GM19023 (cell line): ENCODE results near the gene GGCT.
"Not testable (repeated sequence)": the region's sequence is repeated elsewhere in the genome, so short reads cannot be mapped to it uniquely, and the experiment has no call there.

Experiments
- ATAC-seq: cut with Tn5 transposase; IDR thresholded peaks from one replicate; pipeline ENCODE4 v1.9.1; 2021; ENCODE audit warnings: mild to moderate bottlenecking, moderate library complexity; ENCODE audit not compliant: unreplicated experiment

GGCT gene

DNA sequence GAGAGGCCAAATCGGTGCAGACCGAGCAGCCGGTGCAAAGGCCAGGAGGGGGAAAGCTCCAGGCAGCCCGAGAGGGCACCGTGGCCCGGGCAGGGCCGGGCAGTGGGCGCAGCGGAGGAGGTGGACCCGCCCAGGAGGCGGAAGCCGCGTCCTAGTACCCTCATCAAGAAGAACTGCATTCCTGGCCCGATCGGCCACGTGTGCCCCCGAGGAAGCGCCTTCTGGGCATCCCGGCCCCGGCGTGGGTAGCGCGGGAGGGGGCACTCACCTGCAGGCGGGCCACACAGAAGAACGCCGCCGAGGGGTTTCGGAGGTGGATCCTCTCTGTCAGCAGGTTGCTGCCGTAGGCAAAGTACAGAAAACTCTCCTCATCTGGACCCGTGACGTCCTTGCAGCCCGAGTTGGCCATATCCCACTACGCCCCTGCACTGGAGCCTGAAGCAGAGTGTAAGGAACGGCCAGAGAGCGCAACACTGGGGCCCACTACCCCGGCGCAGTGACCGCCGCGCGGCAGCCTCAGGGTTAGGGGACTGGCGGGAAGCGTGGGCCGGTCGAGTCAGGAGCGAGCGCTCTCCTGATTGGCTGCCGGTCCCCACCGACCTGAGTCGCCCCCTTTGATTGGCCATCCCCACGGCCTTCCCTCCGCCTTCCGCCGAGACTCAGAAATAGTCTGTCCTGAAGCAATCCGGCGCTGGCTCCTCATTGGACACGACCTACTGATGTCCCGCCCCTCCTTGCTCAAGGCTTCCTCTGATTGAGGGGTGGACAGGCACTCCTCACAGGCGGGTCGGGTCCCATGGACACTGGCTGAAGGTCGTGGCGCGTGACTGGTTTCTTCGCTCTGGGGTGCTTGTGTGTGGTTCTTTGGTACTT, at the start of gene GGCT:
Gene GGCT (minus strand): TSS at position 529 of the 873 bp plus-strand sequence. CDS start 120 bp downstream, at position 409.
- ATAC-seq: peak; percentile 97

- ATAC-seq: no peak
Measured at GRCh38 chr7:30553546-30553945, 48.9 kb upstream of the GGCT start.

- ATAC-seq: no peak
Measured at GRCh38 chr7:30553141-30553540, 48.5 kb upstream of the GGCT start.

GRCh38 chr7:30552330-30552729, 47.7 kb upstream of the GGCT start:
- ATAC-seq: no peak

GRCh38 chr7:30549931-30550493, 45.4 kb upstream of the GGCT start:
- ATAC-seq: no peak

GRCh38 chr7:30548845-30549244, 44.2 kb upstream of the GGCT start:
- ATAC-seq: peak; percentile 65

DNA sequence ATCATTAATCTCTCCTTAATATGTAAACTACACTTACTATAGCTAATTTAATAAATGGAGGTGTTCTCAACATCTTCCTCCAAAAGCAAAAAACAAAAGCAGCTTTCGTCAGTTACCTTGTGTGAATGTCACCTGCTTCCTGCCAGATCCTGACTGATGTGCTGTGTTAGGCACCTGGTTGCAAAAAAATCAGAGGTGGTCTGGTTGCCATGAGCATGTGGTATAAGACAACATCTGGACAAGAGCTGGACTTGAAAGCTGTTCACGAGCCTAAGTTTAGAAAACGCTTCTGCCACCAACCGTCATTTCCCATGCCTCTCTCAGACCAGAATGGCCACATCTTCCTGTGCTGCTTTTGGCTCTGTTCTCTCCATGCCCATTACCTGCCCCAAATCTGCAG, 42.0 kb upstream of the GGCT start:
- ATAC-seq: no peak

DNA sequence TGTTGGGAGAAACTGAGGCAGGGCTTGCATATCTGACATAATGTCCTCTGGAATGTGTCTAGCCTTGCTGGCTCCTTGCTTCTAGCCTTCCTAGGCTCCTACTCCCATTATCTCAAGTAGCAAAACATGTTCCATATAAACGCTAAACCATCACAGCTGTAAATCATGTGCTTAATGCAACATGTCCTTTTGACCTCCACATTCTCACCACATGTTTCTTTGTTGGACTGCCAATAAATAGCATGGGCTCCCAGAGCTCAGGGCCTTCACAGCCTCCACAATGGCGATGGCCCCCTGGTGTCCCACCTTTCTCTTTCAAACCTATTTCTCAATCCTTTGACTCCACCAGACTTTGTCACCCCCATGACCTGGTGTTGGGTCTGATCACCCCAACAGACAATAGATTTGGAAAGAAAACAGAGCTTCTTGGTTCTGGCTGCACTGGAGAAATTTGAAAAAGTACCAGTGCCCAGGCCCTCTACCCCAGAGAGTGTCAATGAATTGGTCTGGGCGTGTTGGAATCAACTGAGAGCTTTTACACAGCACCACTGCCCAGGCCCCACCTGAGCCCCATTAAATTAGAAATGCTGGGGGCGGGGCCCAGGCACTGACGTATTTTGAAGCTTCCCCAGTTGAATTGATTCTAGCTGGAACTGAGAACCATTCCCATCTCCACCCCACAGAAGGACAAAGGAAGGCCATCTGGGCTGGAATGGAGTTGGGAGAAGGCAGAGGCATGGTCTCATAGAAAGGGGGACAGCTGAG, 41.3 kb upstream of the GGCT start:
- no peak for ATAC-seq

DNA sequence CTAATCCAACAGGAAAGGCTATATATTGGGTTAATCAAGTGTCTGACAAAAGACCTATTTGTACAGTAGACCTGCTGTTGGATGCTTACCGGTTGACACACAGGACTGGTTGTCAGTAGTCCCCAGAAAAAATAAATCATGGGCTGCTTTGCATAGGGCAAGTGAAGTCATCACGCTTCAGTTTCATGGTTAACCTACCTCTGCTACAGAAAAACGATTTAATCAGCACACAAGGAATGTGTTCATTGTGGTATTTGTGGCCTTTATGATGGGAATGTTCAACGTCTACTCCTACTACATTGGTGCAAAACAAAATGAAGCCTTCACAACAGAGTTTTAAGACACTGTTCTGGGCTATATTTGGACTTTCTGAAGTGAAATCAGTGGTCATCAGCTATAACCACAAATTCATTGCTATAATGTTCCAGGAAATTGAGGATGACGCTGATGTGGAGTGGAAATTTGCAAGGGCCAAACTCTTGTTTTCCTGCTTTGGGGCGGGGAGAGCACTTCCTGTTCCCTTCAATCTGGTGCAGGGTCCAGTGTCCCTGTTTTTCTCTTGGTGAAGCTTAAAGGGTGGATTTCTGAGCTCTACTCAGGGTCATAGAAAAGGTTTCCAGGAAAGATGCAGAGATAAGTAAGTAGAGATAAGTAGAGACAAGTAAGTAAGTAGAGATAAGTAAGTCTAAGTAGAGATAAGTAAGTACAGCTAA, 39.3 kb upstream of the GGCT start:
- no peak for ATAC-seq

GRCh38 chr7:30543115-30543514, 38.5 kb upstream of the GGCT start:
- ATAC-seq: not testable (repeated sequence)

DNA sequence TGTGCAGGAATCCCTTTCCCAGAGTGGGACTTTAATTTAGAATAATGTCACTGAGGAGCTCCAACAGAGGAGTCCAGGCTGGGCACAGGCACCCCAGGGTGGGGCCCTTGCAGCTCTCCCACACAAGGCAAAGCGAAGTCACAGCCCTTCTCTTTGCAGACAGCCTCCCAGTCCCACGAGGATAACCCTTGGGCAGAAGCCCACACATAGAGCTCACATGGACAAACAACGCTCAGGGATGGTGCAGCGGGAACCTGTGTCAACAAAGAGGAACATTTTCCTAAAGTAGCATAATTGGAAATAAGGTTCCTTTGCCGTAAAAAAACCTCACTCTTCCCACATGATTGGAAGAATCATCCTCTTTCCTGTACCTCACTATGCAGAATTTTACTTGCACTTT, 29.3 kb upstream of the GGCT start:
- ATAC-seq: no peak

GRCh38 chr7:30531286-30531685, 26.7 kb upstream of the GGCT start:
- no peak for ATAC-seq

DNA sequence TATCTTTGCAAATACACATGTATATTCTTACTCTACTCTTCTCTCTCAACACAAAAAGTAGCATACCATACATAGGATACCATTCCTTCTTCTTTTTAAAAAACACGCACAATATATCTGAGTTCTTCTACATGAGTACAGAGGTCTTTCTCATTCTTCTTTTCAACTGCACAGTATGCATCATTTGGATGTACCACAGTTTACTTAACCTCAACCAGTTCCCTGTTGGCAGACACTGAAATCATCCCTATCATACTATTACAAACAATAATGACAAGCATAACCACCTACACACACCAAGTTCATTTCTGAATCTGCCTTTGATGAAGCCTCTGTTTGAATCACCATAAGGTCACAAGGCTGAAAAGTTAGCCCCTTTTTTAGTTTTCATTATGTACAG, 25.7 kb upstream of the GGCT start:
- no peak for ATAC-seq

DNA sequence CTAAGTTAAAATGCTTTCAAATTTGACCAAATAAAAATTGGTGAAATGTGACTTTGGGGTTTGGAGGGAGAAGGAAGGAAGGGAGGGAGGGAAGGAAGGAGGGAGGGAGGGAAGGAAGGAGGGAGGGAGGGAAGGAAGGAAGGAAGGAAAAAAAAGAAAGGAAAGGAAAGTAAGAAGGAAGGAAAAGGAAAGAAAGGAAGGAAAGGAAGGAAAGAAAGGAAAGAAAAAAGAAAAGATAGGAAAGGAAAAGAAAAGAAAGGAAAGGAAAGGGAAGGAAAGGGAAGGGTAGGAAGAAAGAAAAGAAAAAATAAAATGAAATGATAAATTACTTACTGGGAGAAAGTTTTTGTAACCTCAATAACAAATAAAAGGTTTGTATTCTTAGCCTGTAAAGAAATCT, 24.1 kb upstream of the GGCT start:
- no peak for ATAC-seq

- ATAC-seq: not testable (repeated sequence)
Measured at GRCh38 chr7:30527297-30527696, 22.7 kb upstream of the GGCT start.

DNA sequence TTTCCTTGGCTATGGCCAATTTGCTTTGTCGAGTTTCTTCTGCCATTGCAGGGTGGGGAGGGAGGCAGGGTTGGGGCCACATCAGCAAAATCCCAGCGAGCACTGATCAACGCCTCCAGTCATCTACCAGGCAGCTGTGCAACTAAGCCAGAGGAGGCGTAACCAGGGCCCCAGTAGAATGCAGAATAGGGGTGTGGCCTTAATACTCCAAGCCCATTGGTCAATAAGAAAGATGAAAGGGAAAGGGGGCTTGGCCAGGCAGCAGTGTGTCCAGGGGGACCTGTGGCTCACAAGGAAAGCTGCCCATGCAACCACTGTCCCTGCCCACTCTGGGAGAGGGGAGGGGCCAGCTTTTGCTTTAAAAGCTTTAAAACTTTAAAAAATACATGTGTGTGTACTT, 21.5 kb upstream of the GGCT start:
- no peak for ATAC-seq

DNA sequence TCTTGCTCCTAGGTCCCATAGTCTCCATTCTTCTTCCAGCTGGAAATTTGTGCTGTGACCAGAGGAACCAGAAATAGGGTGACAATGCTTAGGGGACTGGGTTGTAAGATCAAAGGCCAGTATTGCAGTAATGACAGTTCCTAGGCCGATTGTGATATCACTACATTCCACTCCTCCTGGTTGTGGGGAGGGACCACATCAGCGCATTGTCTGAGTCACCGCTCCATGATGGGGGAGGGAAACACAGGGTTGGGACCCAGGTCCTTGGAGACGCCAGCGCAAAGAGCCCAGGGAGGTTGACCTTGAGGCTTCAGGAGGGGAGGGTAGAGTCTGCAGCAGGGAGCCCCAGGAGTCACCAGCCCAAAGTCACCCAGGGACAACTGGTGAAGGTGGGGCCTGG, 20.8 kb upstream of the GGCT start:
- ATAC-seq: no peak

GRCh38 chr7:30524545-30524944, 19.9 kb upstream of the GGCT start:
- no peak for ATAC-seq

- ATAC-seq: no peak
Measured at GRCh38 chr7:30523466-30523865, 18.8 kb upstream of the GGCT start.

DNA sequence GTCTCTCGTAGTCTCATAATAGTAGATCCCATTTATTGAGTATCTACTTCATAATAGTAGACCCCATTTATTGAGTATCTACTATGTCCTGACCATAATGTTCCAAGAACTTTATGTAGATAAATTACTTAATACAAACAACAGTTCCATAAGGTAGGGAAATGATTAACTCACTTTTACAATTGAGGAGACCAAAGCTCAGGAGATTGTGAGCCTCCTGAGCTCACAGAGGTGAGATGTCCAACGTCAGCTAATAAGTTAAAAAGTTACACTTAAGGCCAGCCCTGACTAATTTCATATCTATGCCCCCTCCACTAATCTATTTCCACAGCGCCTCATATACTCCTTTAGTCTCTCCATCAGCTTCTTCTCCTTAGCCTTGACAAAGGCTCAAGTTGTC, 17.5 kb upstream of the GGCT start:
- ATAC-seq: no peak

GRCh38 chr7:30521532-30521931, 16.9 kb upstream of the GGCT start:
- no peak for ATAC-seq
